Activated CD8-positive, alpha-beta T cell treated with anti-CD3 and anti-CD28 coated beads for 36 hours (primary cell): ENCODE data around the gene SNAP23. TPM values are rescaled to one million over a fixed set of nuclear protein-coding genes. Genes with fewer than 3 reads are reported as not detected.

ENCODE experiments used
- ATAC-seq: fragments of 200-7000 bp; cut with Tn5 transposase; one replicate; pipeline ENCODE4 v1.10.0; 2021; ENCODE audit warnings: mild to moderate bottlenecking, moderate library complexity
- CTCF ChIA-PET: fragments of 350-600 bp; sonication (Branson Sonifier 250); formaldehyde crosslinking; loops from one replicate; lab custom pipeline; 2021; ENCODE audit warnings: antibody characterized with exemption; lab: Charles Lee
- POLR2A ChIA-PET: fragments of 350-600 bp; sonication (Branson Sonifier 250); formaldehyde crosslinking; loops from one replicate; lab custom pipeline; 2021; ENCODE audit warnings: antibody characterized with exemption; lab: Charles Lee
- DNase-seq: peaks from one replicate; pipeline ENCODE4 v3.0.0-alpha.2; 2020
- H3K27ac Mint-ChIP-seq: one replicate; pipeline ENCODE4 v1.8.0; 2021; ENCODE audit warnings: mild to moderate bottlenecking, mixed read lengths
- H3K27me3 Mint-ChIP-seq: one replicate; pipeline ENCODE4 v1.8.0; 2021; ENCODE audit warnings: mixed read lengths
- H3K36me3 Mint-ChIP-seq: one replicate; pipeline ENCODE4 v1.8.0; 2021; ENCODE audit warnings: low read depth, mixed read lengths
- H3K4me1 Mint-ChIP-seq: one replicate; pipeline ENCODE4 v1.8.0; 2021; ENCODE audit warnings: low read depth, mixed read lengths
- H3K4me3 Mint-ChIP-seq: one replicate; pipeline ENCODE4 v1.8.0; 2021; ENCODE audit warnings: mild to moderate bottlenecking, moderate library complexity, mixed read lengths
- H3K9me3 Mint-ChIP-seq: one replicate; pipeline ENCODE4 v1.8.0; 2021; ENCODE audit warnings: mixed read lengths
- CTCF ChIP-seq: fragments of 200-600 bp; IDR thresholded peaks from one replicate; pipeline ENCODE4 v1.8.0; 2022; ENCODE audit warnings: antibody characterized with exemption, mild to moderate bottlenecking
- intact Hi-C: fragments of 100-400 bp; cut with micrococcal nuclease; formaldehyde crosslinking; loops from one replicate; pipeline ENCODE4 v1.10.0; 2022
- total RNA-seq, 2 experiments: library from RNA; stranded (reverse); gene quantifications; one replicate each; pipeline ENCODE4 v1.2.3, GENCODE V29; 2021

The SNAP23 gene
- total RNA-seq, 2 experiments from 2014 or later = 31.2 to 33.1 TPM

GRCh38 chr15:42453826-42454225 lies 41.6 kb upstream of the SNAP23 start:
- CTCF ChIA-PET = no interaction called here
- no peak for DNase-seq
- H3K36me3 Mint-ChIP-seq = peaks cover 25% of the 10 kb centered on the region

GRCh38 chr15:42456531-42456930 lies 38.9 kb upstream of the SNAP23 start:
- no peak for TF ChIP-seq CTCF
- ChIA-PET CTCF (no interaction called here), POLR2A (no interaction called here)
- no peak for DNase-seq
- Mint-ChIP-seq H3K36me3 (peaks cover 5% of the 10 kb centered on the region), H3K4me3 (no peak overlapping the region), H3K27ac (no peak overlapping the region), H3K4me1 (peaks cover 3% of the 10 kb centered on the region), H3K9me3 (no peaks in the 10 kb centered on the region), H3K27me3 (no peaks in the 10 kb centered on the region)
- intact Hi-C loops = no loop called here
- no peak for ATAC-seq

More at GRCh38 chr15:42453826-42454225, 41.6 kb upstream of the SNAP23 start:
- no peak for TF ChIP-seq CTCF
- no peak for ATAC-seq
- Mint-ChIP-seq H3K27me3 (no peaks in the 10 kb centered on the region), H3K27ac (no peak overlapping the region), H3K4me3 (no peak overlapping the region), H3K9me3 (no peaks in the 10 kb centered on the region), H3K4me1 (peaks cover 5% of the 10 kb centered on the region)
- POLR2A ChIA-PET = interaction anchor here (1.6 kb wide), 1 partner anchor 30 kb away, joined by 3 read pairs; no protein-coding TSS in a partner anchor
- intact Hi-C loops = no loop called here

DNA sequence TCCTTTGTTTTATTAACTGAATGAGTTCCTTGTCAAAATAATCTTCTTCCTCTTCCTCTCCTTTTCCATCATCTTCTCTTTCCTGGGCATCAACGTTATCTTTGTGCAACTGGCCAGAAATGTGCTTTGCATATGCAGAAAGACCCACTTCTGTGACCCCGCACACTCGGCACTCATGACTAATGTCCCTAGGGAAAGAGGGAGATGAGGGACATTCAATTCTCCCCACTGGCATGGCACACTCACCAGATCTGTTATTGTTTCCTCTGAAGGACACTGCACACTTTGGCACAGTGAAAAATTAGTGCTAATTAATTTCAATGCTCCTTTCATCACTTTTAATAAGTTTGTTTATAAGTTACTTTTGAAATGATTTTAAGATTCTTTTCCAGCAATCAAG lies 38.5 kb upstream of the SNAP23 start:
- H3K27me3 Mint-ChIP-seq = no peaks in the 10 kb centered on the region
- ATAC-seq = no peak
- ChIA-PET CTCF (no interaction called here), POLR2A (no interaction called here)
- peaks cover 6% of the 10 kb centered on the region for H3K4me1 Mint-ChIP-seq
- no peaks in the 10 kb centered on the region for H3K9me3 Mint-ChIP-seq
- intact Hi-C loops = no loop called here
- no peak for DNase-seq
- H3K36me3 Mint-ChIP-seq = peaks cover 2% of the 10 kb centered on the region
- no peak overlapping the region for H3K4me3 Mint-ChIP-seq
- H3K27ac Mint-ChIP-seq = no peak overlapping the region
- TF ChIP-seq CTCF = no peak

DNA sequence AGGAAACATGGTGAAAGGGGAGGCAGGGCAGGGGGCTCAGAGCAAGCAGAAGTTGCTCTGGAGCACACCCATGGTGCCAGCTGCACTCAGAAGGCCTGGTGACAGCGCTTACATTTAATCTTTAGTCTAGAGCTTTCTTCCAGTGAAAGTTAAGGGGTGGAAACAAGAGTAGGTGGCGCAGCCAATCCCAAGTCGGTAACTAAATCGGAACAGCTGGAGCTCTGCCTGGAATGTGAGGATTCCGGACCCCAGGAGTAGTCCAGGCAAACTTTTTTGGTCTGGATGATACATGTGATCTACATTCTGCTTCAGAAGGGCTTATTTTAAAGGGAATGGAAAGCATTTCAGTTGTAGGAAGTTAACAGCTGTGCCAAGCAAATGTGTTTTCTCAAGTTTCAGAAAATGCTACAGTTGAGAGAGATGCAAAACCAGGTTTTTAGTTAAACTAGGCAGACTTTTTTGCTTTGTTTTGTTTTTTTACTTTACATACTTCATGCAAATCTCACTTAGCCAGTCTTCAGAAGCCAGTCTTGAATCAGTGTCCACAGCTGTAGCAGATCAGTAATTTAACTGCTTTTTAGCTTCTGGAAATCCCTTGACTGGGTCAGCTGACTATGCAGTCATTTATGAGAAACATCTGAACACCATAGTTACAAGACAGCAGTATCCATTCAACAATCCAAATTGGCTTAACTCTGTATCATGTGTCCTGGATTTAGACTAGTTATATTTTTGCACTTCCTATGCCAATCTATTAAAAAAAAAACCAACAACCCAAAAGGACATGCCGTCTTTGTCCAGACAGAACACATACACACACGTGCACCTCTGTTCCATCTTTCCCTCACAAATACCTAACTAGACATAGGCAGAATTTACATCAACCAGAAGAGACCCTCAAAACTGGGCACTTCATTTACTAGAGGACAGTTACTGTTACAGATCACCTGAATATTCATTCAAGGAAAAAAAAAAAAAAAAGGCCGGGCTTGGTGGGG lies 37.7 kb upstream of the SNAP23 start:
- DNase-seq (no peak), ATAC-seq (no peak)
- intact Hi-C loops = no loop called here
- no peaks in the 10 kb centered on the region for H3K27me3 Mint-ChIP-seq
- POLR2A ChIA-PET = no interaction called here
- H3K4me1 Mint-ChIP-seq = peaks cover 6% of the 10 kb centered on the region
- no peaks in the 10 kb centered on the region for H3K9me3 Mint-ChIP-seq
- H3K36me3 Mint-ChIP-seq = peaks cover 1% of the 10 kb centered on the region
- CTCF ChIA-PET = no interaction called here
- no peak for TF ChIP-seq CTCF
- H3K4me3 Mint-ChIP-seq = no peak overlapping the region
- peak overlapping the region; percentile 4 for H3K27ac Mint-ChIP-seq

- POLR2A ChIA-PET = interaction anchor here (0.6 kb wide), 1 partner anchor 87 kb away, joined by 3 read pairs; no protein-coding TSS in a partner anchor
- no peak for ATAC-seq
- Mint-ChIP-seq H3K4me3 (no peak overlapping the region), H3K27ac (no peak overlapping the region), H3K36me3 (peaks cover 9% of the 10 kb centered on the region), H3K4me1 (peaks cover 9% of the 10 kb centered on the region), H3K27me3 (no peaks in the 10 kb centered on the region), H3K9me3 (no peaks in the 10 kb centered on the region)
- DNase-seq = no peak
- intact Hi-C loops = no loop called here
- CTCF ChIA-PET = interaction anchor here (0.6 to 1.5 kb wide), 2 partner anchors 10 to 34 kb away, joined by 3 to 4 read pairs; no protein-coding TSS in a partner anchor
- no peak for TF ChIP-seq CTCF
Observed at GRCh38 chr15:42461261-42461660, 34.2 kb upstream of the SNAP23 start.
